ENCODE results near the gene FAM107A.

The FAM107A gene, protein sequence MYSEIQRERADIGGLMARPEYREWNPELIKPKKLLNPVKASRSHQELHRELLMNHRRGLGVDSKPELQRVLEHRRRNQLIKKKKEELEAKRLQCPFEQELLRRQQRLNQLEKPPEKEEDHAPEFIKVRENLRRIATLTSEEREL

DNA sequence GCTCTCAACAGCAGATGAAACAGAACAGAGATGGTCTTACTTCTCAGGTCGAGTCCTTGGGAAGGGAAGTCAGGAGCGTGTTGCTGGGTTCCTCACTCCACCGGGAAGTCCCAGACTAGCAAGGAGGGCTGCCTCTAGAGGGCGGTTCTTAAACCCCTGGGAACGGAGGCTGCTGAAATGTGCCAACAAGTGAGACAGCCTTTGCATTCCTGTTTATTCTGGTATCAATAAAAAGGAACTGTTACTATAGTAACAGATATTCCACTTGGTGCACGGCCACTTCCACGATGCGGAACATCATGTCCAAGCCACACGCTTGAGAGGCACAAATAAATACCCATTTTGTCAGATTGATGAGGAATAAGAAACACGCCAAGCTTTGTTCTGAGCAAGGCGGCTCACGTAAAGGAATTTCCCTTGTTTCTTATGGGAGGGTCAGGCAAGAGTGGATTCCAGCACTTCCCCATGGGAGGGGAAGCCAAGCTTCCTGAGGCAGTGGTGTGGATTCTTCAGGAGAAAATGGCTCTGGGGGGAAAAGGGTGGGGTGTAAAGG is at the start of gene FAM107A:
FAM107A (minus strand) TSS at position 123 of the 553 bp plus-strand sequence. CDS start 7,531 bp downstream, outside the sequence.
- peak in 1 of 2 experiments; percentile 4 for DNase-seq

DNA sequence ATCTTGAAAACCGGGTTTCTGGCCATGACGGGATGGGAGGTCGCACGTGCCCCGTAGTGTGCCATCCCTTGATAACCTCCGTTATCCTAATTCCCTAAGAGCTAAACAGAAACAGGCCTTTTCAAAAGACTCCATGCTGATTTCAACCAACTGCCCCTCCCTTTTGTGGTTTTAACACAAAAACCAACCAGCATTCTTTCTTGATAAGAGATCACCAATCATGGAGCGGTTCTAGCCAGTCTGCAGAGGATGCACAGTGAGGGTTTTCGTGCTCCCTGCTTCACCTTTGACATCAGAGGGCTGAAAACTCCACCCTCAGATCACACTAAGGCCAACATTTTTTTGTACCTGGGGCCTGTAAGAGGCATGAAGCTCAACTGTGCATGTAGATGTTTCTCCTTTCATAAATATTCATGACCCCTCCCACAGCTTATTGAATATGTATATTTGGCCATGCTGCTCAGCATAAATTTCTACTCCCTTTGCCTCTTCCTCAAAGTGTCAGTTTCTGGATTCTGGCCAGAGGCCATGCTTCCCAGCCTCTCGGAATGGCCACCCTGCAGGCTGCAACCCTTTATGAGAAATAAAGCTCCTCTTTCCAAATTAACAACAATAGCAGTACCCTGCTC is 48.1 kb upstream of the FAM107A start:
- DNase-seq = peak in 1 of 2 experiments; percentile 20

DNA sequence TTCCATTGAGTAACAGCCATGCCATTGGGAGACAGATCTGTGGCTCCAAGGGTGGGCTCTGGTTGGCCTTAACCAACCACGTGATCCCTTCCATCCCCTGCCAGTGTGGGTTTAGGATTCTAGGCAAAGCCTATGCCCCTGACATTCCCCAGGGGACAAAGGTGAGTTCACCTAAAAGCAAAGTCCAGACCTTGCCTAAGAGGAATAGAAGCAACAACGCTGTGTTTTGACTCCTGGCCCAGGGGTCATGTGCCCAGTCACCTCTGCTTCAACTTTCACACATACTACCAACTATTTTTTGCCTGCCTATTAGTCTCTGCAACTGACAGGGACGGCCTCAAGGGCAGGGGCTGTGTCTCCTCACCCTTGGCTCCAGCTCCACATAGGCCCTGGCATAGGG is 47.4 kb upstream of the FAM107A start:
- DNase-seq = no peak

DNA sequence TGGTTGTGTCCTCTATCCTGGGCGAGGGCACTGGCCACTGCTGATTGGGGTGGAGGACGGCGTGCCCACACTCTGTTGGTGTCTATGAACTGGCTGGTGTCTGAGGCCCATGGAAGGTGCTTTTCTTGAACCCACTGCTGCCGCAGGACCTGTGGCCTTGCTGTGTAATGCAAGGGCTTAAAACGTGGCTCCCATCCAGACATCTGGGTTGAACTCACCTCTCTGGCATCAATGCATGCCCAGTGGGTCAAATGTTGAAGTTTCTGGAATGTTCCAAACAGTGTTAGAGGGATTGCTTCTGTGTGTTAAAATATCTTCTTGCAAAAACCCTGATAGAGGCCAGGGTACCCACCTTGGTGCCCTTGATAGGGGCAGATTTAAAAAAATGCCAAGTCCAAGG is 46.8 kb upstream of the FAM107A start:
- DNase-seq = no peak

DNA sequence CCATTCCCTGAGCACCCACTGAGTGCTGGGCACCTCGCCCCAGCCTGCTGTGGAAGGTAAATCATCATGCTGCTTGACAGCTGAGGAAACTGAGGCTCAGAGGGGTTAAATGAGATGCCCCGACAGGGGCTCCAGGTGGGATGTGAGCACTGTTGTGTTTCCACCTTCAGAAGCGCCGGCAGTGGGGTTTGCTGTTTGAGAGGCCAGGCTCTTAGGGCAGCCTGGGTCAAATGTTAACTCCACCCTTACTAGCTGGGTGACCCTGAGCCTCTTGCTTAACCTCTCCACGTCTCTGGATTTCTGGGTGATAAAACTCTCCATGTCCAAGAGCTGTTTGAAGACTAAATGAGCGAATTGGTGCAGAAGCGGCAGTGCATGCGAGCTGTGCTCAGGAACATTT is 46.3 kb upstream of the FAM107A start:
- DNase-seq = no peak

DNA sequence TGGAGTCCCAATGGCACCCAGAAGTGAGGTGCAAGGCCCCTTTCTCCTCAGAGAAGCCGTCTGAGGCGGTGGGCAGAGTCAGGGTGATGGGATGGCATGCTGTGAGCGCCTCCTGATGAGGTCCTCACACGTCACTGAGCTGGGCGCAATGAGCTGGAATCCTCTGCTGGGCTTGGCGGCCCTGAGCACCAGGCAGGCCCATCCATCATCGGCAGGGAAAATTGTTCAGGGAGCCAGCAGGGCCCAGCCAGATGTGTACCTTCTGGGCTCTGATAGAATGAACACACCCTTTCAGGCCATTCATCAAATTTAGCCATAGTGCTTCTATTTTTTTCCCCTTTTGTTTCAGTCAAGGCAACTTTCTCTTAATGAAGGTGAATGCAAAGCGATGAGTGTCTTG is 45.7 kb upstream of the FAM107A start:
- DNase-seq = no peak

DNA sequence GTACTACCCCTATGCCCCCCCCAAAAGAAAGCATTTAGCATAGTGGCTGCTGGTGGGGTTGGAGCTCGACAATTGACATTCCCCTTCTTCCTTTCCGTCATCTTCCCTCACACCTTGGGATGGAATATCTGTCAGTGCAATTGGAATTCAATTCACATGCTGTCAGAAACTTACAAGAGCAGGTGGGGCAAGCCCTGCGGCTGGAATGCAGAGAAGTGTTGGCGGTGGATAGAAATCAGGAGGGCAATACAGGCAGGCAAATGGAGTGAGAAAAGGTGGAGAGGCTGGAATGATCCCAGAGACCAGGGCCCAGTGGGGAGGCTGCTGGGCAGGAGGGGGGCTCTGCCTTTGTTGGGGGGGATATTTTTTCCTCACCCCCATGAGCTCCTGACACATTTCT is 45.2 kb upstream of the FAM107A start:
- DNase-seq = no peak

DNA sequence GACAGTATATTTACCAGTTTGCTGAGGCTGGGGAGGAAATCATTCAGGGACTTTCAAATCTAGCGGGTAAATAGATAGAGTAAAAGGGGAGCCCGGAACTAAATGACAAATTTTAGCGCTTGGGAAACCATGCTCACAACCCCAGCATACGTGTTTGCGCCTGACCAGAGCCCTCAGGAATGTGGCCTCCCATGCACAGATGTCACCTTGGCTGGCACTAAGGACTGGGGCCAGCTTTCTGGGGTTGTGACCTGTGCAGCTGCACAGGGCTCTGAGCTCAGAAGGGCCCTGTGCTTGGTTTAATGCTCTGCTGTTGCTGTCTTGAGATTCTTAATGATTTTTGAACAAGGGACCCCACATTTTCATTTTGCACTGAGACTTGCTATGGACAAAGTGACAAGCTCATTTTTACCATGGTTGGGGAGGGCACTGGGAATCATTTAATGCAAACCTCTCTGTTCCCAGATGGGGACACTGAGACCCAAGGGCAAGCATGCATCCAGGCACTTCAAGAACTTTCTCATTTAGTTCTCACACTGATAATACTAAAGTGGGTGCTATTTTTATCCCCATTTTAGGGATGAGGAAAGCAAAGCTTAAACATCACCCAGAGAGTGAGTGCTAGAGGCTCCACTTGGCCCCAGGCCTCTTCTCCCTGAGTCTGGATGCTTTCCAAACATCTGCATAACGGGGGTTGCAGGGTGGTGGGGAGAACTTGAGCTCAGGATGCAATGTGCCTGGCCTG is 44.1 kb upstream of the FAM107A start:
- no peak for DNase-seq

DNA sequence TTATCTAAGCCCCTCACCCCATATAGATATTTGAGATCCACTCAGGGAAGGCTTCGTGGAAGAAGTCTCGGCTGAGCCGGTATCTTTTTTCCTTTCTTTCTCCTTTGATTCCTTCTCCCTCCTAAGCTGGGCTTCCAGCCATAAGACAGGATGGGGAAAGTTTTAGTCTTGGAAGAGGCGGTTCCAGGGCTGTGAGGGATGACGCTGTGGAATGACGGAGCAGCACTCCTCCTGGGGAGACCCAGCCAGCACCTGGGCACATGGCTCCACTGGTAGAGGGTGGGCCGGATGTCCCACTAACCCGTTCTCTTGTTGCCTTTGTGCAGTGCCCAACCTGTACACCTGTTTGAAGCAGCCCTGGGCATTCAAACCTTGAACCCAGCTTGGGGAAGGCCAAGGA is 43.2 kb upstream of the FAM107A start:
- DNase-seq = no peak

DNA sequence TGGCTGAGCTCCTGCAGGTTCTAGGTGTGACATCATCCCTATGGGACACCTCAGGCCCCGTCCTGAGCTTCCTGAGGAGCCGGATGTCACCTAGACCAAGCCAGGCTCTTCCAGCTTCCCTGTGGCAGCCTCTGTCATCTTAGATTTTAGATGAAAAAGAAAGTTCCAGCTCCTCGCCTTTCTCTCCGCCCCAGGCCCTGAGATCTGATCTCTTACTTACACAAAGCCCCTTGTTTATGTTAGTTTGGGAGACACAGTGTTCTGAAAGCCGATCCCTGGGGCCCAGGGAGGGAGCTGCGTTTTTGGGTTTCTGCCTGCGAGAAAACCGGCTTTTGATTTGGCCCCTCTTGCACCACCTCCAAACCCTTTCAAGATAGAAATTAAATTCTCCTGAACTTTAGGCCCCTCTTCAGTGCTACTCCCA is 40.2 kb upstream of the FAM107A start:
- no peak for DNase-seq

DNA sequence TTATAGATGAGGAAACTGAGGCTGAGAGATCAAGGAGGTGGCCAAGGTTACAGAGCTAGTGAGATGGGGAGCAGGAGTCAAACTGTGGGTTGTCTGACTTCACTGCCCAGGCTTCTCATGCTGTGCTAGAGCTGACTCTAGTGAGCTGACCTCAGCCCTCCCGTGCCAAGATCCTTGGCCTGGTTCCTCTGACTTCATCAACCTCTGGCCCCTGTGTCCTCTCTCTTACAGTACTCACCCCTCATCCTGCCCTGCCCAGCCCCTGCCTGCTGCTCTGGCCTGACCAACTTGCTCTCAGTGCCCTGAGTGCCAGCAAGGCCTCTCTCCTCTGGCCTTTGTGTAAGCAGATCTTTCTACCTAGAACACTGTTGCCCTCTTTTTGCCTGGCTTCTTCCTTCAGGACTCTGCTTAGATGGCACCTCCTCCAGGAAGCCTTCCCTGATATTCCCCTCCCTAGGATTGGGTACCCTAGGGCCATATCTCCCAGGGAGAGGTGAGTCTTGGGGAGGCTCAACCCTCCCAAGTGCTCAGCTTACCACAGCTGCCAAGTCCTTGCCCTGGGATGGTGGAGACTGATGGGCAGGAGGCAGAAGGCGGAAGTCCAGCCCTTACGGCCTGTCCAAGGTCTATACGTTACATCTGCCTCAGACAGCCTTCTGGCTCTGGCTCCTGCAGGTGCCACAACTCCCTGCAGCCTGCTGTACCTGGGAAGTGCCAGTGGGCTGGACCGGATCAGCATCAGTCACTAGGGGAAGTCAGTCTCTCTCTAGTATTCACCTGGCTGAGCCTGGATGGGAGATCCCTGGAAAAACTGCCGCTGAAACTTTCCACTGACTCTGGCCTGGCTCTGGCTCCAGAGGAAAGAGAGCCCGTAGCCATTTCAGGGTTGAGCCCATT is 36.3 kb upstream of the FAM107A start:
- no peak for DNase-seq

DNA sequence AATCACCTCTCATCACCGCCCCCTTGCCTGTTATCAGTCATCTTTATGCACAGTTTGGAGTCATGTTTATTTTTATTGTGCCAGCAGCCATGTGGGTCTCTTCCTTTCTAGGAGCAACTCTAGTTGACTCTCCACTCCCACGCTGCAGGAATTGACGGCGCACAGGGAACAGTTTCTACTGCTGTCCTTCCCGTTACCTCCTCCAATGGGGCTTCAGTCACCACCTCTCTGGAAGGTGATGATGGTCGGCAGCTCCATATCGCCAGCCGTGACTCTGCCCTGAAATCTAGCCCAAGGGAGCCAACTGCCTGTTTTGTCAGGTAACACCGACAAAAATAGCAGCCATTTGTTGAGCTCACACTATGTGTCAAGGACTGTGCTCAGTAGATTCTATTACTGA is 35.6 kb upstream of the FAM107A start:
- DNase-seq = no peak

DNA sequence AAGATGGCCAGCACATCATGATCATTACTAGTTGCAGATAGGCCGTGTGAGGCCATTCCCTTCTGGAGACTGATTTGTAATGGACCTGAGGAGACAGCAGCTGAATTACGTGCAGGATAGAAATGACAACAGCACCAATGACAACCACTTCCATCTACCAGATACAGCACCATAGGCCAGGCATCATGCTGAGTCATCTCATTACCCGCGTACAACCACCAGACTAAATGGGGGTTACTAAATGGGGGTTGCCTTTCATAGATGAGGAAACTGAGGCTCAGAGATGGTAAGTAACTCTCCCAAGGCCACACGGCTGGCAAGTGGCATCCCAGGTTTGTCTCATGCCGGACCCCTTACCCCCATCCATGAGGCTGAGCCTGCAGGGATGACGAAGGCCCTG is 32.8 kb upstream of the FAM107A start:
- no peak for DNase-seq

DNA sequence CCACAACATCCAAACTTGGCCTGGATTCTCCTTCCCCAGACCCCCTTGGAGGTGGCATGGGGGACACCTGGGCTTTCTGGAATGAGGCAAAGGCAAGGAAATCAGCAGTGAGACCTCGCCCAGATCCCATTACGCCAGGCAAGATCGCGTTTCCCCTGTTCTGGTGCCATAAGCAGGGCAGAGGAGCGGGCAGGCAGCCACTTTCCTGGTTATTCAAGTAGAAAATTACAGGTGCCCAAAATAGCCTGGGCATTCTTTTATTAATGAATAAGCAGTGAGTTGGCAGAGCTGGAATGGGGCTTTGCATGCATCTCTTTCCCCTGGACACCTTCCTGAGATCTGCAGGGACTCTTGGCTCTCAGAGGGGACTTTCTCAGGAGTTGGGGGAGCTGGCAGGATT is 31.5 kb upstream of the FAM107A start:
- no peak for DNase-seq

DNA sequence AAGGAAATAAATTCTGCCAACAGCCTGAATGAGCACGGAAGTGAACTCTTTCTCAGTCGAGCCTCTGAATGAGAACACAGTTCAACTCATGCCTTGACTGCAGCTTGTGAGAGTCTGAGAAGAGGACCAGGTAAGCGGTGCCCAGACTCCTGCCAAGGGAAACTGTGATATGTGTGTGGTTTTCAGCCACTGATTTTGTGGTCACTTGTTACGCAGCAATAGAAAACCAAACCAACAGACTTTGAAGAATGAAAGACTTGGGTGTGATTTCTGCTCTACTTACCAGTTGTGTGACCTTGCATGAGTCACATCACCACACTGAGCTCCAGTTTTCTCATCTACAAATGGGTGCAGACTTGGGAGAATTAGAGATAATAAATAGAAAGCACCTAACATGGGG is 30.6 kb upstream of the FAM107A start:
- DNase-seq = no peak

DNA sequence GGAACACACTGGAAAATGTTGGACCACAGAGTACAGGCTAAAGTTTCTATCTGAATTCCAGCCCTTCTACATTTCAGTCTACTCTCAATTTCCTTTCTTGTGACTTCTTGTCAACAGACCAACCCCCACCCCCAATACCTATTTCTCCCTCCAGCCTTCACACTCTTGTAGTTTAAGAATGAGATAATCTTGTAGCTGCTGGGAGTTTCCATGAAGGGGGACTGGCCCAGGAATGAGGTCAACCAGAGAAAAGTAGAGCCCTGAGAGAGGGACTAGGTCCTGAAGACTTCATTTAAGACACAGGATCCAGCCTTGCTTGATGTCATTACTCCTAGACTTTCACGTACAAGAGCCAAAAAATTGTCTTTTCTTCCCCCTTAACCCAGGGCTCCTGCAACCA is 29.5 kb upstream of the FAM107A start:
- no peak for DNase-seq

DNA sequence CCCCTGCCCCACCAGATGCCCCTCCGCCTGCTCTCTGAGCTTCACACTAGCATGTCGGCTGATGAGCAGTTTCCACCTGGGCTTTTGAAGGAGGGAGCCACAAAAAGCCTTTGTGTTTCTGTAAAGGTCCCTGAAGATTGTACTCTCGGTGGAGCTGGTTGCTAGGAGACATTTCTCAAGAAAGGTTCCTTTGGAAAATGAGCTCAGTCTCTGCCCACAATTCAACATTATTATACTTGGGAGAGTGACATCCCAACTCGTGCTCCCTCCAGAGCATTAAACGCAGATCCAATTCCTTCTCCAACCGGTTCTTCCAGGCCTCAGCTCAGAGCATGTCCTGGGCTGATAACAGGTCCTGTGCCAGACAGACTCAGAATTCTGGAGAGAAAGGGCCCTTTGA is 26.8 kb upstream of the FAM107A start:
- DNase-seq = no peak

DNA sequence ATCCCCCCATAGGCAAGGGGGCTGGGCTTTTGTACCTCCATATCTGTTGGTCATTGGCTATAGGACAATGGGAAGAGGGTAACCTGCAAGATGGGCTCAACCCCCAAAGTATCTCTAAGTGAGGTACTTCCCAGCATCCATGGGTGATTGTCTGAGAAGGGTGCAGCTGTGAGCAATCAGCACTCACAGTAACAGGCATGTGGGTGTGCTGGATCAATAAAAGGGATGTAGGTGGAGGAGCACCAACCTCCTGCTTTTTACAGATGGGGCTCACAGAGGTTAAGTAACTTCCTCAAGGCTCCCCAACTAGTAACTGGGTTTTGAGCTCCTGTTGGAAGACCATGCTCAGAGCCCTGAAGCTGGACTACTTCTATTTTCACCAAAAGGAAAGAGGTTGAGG is 26.4 kb upstream of the FAM107A start:
- DNase-seq = no peak

DNA sequence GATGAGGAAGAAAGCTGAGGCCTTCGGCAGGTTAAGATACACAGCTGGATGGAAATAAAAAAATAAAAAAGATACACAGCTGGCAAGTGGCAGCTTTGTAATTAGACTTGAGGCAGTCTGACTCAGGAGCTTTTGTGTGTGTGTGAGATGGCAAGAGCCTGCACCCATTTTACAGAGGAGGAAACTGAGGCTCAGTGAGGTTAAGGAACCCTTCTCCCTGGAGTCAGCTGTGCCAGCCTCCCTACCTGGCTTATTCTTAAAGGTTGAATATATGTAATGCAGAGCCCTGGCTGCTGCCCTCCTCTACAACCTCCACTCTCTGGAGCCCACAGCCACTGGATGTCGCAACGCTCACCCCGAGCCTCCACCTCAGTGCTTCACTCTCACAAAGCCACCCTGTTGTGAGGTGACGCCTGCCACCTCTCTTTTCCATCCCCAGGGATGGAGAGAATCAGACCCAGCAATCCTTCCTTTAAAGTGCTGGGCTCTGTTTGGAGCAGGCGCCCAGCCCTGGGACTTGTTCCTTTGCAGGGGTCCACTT is 20.6 kb upstream of the FAM107A start:
- no peak for DNase-seq

DNA sequence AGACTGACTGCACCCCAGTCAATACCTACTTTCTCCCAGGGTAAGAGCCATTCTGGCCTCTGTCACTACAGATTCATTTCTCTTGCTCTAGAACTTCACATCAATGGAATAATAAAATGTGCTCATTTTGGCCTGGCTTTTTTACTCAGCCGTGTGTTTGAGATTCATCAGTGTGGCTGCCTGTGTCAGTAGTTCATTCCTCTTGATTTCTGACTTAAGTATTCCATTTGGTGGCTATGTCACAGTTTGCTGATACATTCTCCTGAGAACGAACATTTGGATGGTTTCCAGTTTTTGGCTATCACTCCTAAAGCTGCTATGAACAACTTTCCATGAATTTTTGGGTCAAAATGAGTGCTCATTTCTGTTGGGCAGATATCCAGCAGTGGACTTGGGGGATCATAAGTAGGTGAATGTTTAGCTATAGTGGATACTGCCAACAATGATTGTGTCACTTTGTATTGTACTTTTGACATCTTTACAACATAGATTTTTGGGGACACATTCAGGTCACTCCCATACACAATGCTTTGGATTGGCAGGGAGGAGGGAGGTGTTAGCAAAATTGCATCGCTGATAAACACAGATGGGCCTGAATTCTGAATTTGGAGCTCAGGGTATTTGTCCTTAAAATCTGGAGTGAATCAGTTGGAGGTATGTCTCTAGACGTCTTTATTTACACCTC is 19.8 kb upstream of the FAM107A start:
- no peak for DNase-seq

DNA sequence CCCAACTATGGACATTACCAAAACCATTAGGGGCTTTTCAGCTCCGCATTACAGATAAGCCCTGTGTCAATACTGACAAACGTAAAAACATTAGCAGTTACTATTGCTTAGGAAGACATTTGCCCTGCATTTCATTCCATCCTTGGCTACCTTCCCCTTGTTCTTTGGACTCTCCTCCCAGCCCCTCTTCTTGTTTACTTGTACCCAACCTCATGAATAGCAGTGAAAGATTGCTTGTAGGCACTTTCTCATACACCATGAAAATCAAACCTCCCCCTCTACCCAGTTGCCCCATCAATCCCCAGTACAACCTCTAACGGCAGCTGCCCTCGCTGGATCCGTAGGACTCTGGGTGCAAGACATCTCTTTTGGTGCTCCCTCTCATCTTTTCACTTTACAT is 16.9 kb upstream of the FAM107A start:
- DNase-seq = no peak
